GM21619 (cell line): ENCODE measurements around the gene PPP6R1.
"Not testable (repeated sequence)": the region's sequence is repeated elsewhere in the genome, so short reads cannot be mapped to it uniquely, and the experiment has no call there.

ENCODE experiments used
- ATAC-seq: cut with Tn5 transposase; IDR thresholded peaks from one replicate; pipeline ENCODE4 v1.9.1; 2021; ENCODE audit not compliant: unreplicated experiment

The PPP6R1 gene

DNA sequence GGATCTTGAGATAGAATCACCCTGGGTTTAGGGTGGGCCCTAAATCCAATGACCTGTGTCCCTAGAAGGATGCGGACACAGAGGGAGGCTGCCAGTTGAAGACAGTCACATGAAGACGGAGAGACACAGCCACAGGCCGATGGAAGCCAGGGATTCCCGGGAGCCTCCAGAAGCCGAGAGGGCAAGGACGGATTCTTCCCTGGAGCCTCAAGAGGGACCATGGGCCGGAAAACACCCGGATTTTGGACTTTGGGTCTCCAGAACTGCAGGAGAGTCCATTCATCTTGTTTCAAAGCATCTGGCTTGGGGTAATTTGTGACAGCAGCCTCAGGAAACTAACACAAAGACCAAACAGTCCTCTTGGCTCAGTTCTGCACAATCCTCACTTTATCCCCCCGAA is 32.5 kb downstream of the PPP6R1 start:
- no peak for ATAC-seq

GRCh38 chr19:55225415-55225958 is 33.3 kb downstream of the PPP6R1 start:
- ATAC-seq: no peak

GRCh38 chr19:55224679-55225414 is 34.0 kb downstream of the PPP6R1 start:
- not testable (repeated sequence) for ATAC-seq

GRCh38 chr19:55224038-55224665 is 34.7 kb downstream of the PPP6R1 start:
- no peak for ATAC-seq

DNA sequence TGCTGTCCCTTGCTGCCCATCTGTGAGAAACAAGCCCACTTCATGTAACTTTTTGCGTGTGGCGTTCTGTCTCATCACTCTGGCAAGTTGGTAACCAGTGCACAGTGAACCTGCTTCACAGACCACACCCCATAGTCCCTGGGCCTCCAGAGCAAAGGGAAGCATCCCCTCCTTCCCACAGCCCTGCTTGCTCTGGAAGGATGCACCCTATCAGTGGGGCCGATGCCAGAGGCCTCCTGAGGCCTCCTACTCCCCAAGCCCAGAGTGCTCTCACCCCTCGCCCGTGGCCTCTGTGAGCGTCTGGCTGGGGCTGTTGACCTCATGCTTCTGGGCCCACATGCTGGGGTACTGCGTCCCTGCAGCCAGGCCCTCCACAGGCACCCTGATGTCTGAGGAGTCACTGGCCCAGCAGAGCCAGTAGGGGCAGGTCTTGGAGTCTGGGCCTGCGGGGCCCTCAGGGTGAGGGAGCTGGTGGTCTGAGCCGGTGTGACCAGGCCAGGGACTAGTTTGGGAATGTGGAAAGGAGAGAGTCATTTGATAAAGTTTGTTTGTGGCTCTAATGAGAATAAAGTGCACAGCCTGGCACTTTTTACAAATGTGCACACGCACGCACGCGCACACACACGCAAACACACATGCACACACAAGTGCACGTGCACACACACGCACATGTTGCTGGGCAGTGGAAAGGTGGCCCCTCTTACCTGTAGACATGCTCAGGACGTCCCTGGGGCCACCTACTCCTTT is 35.4 kb downstream of the PPP6R1 start:
- ATAC-seq: no peak

DNA sequence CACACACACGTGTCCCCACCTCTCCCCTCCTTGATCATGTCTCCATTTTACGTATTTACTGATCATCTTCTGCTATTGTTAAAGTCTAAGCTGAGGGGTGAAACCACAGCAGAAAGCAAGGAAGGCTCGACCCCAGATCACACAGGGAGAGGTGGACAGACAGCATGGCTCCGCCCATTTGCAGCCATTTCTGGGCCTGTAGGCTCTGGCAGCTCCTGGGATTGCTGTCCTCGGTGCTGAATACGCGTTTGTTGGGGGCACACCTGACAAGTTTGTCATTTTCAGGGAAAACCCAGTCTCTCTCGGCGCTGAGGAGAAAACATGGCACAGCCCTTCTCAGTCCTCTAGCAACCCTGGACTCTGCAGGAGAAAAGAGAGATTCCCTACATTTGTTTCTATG is 38.3 kb downstream of the PPP6R1 start:
- ATAC-seq: no peak

DNA sequence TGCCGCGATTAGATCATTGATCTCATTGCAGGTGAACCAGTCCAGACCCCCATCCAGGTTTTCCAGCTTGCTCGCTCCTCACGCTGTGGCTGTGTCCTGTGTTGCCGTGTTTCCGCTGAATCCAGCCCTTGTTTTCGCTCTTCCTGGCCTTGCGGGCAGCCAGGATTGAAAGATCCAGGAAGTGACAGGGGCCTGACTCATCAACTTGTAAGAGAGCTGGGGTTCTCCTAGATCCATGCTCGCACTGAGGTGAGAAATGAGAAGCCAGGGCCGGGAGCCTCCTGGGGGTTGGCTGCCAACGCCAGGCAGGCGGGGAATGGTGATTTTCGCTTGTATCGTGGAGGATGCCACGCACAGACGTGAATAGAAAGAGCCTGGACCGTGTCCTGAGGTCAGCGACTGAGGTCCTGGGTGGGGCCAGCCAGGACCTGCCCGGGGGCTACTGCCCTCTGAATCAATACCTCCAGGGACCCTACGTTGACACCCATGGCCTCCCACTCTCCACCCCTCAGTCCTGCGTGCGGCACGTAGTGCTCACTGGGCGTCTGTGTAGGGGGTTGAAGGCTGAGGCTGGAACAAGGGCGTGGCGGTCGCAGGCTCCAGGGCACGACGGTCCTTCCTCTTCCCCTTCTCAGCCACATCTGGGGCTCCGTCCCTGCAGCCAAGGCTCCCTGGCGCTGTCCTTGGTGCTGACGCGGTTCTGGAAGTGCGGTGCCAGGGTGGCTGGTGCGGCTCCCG is 42.2 kb downstream of the PPP6R1 start:
- no peak for ATAC-seq

- no peak for ATAC-seq
These were observed 45.3 kb downstream of the PPP6R1 start for GRCh38 chr19:55213547-55213946.

- ATAC-seq: no peak
These were observed 46.4 kb downstream of the PPP6R1 start for GRCh38 chr19:55212447-55212846.

DNA sequence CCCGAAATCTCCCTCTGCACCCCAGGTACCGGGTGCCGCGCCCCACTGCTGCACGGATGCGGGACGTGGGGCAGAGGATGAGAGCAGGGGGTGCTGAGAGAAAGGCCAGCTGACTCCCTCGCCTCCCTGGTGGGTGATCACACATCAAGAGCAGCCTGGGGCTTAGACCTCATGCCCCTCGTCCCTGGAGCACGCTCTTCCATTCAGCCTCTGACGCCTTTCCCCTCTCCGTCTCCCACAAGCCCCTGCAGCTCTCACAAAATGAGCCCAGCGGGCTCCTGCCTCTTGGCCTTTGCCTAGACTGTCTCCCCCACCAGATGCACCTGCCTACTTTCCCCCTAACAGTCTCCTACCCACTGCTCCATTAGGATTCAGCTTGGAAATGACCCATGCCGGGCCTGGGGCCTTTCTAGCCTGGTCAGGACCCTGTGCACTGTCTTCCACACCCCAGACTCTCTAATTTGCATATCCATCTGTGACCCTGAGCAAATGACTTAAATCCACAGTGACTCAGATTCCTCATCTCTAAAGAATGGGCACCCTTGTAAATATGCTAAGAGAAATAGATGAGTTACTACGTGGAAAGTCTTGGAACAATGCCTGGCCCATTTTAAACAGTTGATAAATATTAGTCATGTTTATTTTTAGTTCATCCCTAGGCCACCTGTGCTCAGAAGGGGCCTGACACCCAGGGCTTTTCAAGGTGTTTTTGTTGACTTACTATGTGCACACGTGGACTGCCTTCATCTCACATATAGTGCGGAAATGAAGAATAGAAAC is 48.9 kb downstream of the PPP6R1 start:
- ATAC-seq: no peak

DNA sequence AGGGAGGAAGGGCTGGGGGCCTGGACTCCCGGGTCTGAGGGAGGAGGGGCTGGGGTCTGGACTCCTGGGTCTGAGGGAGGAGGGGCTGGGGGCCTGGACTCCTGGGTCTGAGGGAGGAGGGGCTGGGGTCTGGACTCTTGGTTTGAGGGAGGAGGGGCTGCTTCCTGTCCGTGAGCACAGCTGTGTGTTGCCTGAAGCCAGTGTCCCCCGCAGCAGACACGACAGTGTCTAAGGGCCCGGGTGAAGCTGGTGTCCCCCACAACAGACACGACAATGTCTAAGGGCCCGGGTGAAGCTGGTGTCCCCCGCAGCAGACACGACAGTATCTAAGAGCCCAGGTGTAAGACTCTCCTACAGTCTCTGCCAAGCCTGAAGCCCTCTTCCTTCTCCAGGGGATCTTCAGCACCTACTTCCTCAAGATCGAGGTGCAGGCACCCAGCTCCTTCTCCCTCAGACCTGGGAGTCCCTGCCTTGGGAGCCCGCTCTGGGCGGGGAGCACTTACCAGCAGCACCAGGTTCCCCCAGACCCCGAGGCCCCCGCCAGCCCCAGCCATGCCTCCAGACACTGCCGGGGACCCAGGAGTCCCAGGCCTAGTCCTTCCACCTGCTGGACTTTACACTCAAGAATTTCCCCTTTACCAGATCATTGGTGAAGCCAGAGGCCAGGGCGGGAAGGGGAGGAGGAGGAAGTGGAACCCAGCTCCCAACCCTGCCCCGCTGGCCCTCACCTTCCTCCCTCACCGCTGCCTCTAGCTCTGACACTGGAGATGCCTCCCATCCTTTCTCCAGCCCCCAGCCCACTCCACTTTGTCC is 49.7 kb downstream of the PPP6R1 start, which contains the start of gene PTPRH:
TSS of gene PTPRH (minus strand) at position 622 of the 813 bp plus-strand sequence. CDS start at position 554, 68 bp downstream.
- no peak for ATAC-seq

DNA sequence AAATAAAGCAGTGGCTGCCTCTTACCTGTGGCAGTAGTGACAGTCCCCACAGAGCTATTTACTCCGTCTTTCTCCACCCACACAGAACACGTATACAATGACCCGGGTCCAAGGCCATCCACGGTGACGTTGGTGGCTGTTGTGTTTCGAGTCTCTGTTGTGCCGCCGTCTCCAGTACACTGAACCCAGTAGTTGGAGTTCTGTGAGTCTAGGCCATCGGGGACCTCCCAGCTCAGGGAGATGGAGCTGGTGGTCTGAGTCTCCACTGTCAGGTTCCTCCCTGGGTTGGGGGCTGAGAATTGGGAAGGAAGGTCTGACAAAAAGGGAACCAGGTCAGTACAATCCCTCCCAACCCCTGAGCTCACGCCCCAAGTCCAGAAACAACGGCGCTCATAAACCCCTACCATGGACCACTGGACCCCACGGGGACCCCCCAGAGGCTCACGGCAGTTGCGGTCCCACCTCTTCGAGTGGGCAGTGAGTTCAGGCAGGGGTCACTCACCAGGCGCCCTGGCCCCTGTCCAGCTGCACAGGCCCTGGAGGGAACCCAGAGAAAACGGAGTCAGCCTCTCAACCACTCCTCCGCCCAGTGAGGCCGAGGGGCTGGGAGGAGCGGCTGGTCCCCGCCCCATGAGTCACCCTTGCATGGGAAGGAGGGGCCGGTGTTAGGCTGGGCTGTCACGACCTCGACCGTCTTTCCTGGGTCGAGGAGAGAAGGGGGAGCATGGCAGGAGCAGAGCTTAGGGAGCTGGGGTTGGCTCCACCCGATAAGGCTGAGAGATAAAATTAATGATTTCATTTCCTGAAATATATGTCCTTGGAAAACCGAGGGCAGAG is 51.9 kb downstream of the PPP6R1 start:
- ATAC-seq: no peak

DNA sequence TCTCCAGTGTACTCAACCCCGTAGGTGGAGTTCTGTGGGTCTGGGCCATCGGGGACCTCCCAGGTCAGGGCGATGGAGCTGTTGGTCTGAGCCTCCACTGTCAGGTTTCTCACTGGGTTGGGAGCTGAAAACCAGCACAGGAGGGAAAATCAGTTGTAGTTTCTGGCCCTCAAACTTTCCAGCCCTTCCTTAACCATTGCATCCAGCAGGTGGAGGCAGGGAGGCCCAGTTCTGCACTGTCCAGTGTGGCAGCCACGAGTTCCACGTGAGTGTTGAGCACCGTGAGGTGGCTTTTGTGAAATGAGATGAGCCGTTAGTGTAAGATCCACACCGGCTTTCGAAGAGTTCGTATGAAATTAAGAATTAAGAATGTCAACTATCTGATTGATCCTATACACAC is 56.6 kb downstream of the PPP6R1 start:
- ATAC-seq: not testable (repeated sequence)

- ATAC-seq: no peak
These were observed 59.1 kb downstream of the PPP6R1 start for GRCh38 chr19:55199620-55200204.

GRCh38 chr19:55198651-55199050 is 60.2 kb downstream of the PPP6R1 start:
- no peak for ATAC-seq

- ATAC-seq: no peak
These were observed 61.3 kb downstream of the PPP6R1 start for GRCh38 chr19:55197528-55197927.

GRCh38 chr19:55196803-55197202 is 62.0 kb downstream of the PPP6R1 start:
- ATAC-seq: no peak

GRCh38 chr19:55193481-55193880 is 65.3 kb downstream of the PPP6R1 start:
- no peak for ATAC-seq
